Measurements from ENCODE around the gene MCHR1.
"Not testable (repeated sequence)": the region's sequence is repeated elsewhere in the genome, so short reads cannot be mapped to it uniquely, and the experiment has no call there.

The MCHR1 gene

DNA sequence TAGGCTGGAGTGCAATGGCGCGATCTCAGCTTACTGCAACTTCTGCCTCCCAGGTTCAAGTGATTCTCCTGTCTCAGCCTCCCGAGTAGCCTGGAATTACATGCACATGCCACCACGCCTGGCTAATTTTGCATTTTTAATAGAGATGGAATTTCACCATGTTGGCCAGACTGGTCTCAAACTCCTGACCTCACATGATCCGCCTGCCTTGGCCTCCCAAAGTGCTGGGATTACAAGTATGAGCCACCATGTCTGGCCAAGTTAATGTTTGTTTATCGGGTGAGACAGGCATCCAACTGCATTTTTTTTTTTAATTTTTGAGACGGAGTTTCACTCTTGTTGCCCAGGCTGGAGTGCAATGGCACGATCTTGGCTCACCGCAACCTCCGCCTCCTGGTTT, 22.6 kb upstream of the MCHR1 start:
- H3K4me3 ChIP-seq (ENCODE audit: control insufficient read depth in 1 of 7, extremely low read depth in 1 of 7, insufficient read depth in 4 of 7, low read depth in 2 of 7, low read length in 6 of 7); DNase-seq; H3K27ac ChIP-seq (ENCODE audit: insufficient read depth in 1 of 2, low read depth in 1 of 2, low read length in 2 of 2, poor library complexity in 1 of 2, severe bottlenecking in 2 of 2); POLR2A ChIA-PET; H3K9me3 ChIP-seq (ENCODE audit: control extremely low read depth in 1 of 5, control insufficient read depth in 4 of 5, insufficient read depth in 2 of 5, low read depth in 1 of 5, low read length in 4 of 5); H3K27me3 ChIP-seq (replicated peaks in 2 of 5; ENCODE audit: control insufficient read depth in 4 of 5, insufficient read depth in 5 of 5, low read length in 4 of 5); H3K36me3 ChIP-seq (ENCODE audit: control insufficient read depth in 4 of 4, insufficient read depth in 4 of 4, low read length in 3 of 4): not testable (repeated sequence)
- CTCF ChIA-PET, result interaction anchor here (1.1 kb wide), 1 partner anchor 10 kb away, joined by 3 read pairs; no protein-coding TSS in a partner anchor
- H3K4me1 ChIP-seq (ENCODE audit: control extremely low read depth in 1 of 4, control insufficient read depth in 4 of 4, insufficient read depth in 4 of 4, low read length in 3 of 4), result peaks cover 0 to 19% (median 7%) of the 10 kb centered on the region in 4 experiments
- WGBS (ENCODE audit: insufficient coverage), result 96% methylated on average over 6 of the region's 10 CpGs

DNA sequence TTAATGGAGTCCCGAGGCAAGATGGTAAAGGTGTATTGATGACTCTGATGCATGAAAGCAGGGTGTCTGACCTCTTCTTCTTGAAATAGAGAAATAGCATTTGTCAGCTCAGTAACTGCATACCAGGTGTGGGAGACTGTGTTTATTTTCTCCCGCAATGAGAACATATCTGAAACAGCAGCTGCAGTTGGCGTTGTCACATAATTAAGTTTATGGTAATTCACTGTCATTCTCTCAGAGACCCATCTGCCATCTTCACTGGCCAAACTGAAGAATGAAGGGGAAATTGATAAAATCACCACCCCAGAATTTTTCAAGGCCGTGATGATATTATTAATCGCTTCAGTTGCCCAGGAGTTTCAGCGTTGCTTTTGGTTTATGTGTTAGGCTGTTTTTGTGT, 20.1 kb upstream of the MCHR1 start:
- no peak for DNase-seq
- POLR2A ChIA-PET, result no interaction called here
- Histone ChIP-seq H3K27ac (ENCODE audit: insufficient read depth in 1 of 2, low read depth in 1 of 2, low read length in 2 of 2, poor library complexity in 1 of 2, severe bottlenecking in 2 of 2) (no peak overlapping the region), H3K4me3 (ENCODE audit: control insufficient read depth in 1 of 7, extremely low read depth in 1 of 7, insufficient read depth in 4 of 7, low read depth in 2 of 7, low read length in 6 of 7) (no peak overlapping the region), H3K9me3 (ENCODE audit: control extremely low read depth in 1 of 5, control insufficient read depth in 4 of 5, insufficient read depth in 2 of 5, low read depth in 1 of 5, low read length in 4 of 5) (no peaks in the 10 kb centered on the region), H3K4me1 (ENCODE audit: control extremely low read depth in 1 of 4, control insufficient read depth in 4 of 4, insufficient read depth in 4 of 4, low read length in 3 of 4) (peaks cover 0 to 8% (median 3%) of the 10 kb centered on the region in 4 experiments), H3K27me3 (replicated peaks in 2 of 5; ENCODE audit: control insufficient read depth in 4 of 5, insufficient read depth in 5 of 5, low read length in 4 of 5) (no peaks in the 10 kb centered on the region), H3K36me3 (ENCODE audit: control insufficient read depth in 4 of 4, insufficient read depth in 4 of 4, low read length in 3 of 4) (no peaks in the 10 kb centered on the region)
- WGBS (ENCODE audit: insufficient coverage), result 97% methylated on average over 3 of the region's 6 CpGs
- CTCF ChIA-PET, result interaction anchor here (0.6 to 1.2 kb wide), 3 partner anchors 10 to 135 kb away, joined by 3 to 4 read pairs (median 3); no protein-coding TSS in a partner anchor

DNA sequence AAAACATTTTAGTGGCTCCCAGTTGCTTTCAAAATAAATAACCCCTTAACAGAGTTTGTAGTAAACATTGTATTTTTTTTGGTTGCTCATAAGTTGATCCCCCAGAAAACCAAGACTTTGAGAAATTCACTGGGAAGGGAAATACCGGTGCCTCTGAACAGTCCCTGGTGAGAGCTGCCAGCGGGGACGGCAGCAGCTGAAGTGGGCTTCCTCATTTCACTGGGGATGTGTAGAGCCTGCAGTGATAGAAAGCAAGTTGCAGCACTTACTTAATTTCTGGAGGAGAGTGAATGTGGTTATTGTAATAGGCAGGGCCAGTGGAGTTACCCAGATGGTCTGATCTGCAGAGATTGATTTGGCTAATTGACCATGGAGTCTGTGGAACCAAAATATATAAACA, 18.6 kb upstream of the MCHR1 start:
- Histone ChIP-seq H3K9me3 (ENCODE audit: control extremely low read depth in 1 of 5, control insufficient read depth in 4 of 5, insufficient read depth in 2 of 5, low read depth in 1 of 5, low read length in 4 of 5) (no peaks in the 10 kb centered on the region), H3K27me3 (replicated peaks in 2 of 5; ENCODE audit: control insufficient read depth in 4 of 5, insufficient read depth in 5 of 5, low read length in 4 of 5) (no peaks in the 10 kb centered on the region), H3K36me3 (ENCODE audit: control insufficient read depth in 4 of 4, insufficient read depth in 4 of 4, low read length in 3 of 4) (no peaks in the 10 kb centered on the region), H3K27ac (ENCODE audit: insufficient read depth in 1 of 2, low read depth in 1 of 2, low read length in 2 of 2, poor library complexity in 1 of 2, severe bottlenecking in 2 of 2) (no peak overlapping the region), H3K4me1 (ENCODE audit: control extremely low read depth in 1 of 4, control insufficient read depth in 4 of 4, insufficient read depth in 4 of 4, low read length in 3 of 4) (no peaks in the 10 kb centered on the region), H3K4me3 (ENCODE audit: control insufficient read depth in 1 of 7, extremely low read depth in 1 of 7, insufficient read depth in 4 of 7, low read depth in 2 of 7, low read length in 6 of 7) (no peak overlapping the region)
- ChIA-PET CTCF (interaction anchor here (1.1 to 1.2 kb wide), 2 partner anchors 9 to 12 kb away, joined by 3 to 4 read pairs; no protein-coding TSS in a partner anchor), POLR2A (no interaction called here)
- peak in 2 of 3 donors; percentile 24 to 31 for DNase-seq
- 61% methylated on average over 3 of the region's 3 CpGs for WGBS (ENCODE audit: insufficient coverage)

DNA sequence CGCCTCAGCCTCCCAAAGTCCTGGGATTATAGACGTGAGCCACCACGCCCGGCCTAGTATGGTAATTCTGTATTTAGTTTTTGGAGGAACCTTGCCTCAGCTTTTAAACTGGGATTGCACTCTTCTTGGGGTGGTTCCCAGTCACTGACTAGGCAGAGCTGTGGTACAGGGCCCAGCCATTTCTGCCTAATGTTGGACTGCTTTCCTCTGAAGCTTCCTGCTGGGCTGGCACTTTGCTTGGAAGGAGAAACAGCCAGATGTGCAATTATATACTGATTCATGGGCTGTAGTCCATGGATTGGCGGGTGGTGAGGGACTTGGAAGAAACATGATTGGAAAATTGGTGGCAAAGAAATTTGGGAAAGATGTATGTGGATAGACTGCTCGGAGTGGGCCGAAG, 17.6 kb upstream of the MCHR1 start:
- Histone ChIP-seq H3K4me3 (ENCODE audit: control insufficient read depth in 1 of 7, extremely low read depth in 1 of 7, insufficient read depth in 4 of 7, low read depth in 2 of 7, low read length in 6 of 7) (no peak overlapping the region), H3K27ac (ENCODE audit: insufficient read depth in 1 of 2, low read depth in 1 of 2, low read length in 2 of 2, poor library complexity in 1 of 2, severe bottlenecking in 2 of 2) (no peak overlapping the region), H3K27me3 (replicated peaks in 2 of 5; ENCODE audit: control insufficient read depth in 4 of 5, insufficient read depth in 5 of 5, low read length in 4 of 5) (no peaks in the 10 kb centered on the region), H3K36me3 (ENCODE audit: control insufficient read depth in 4 of 4, insufficient read depth in 4 of 4, low read length in 3 of 4) (no peaks in the 10 kb centered on the region), H3K9me3 (ENCODE audit: control extremely low read depth in 1 of 5, control insufficient read depth in 4 of 5, insufficient read depth in 2 of 5, low read depth in 1 of 5, low read length in 4 of 5) (no peaks in the 10 kb centered on the region), H3K4me1 (ENCODE audit: control extremely low read depth in 1 of 4, control insufficient read depth in 4 of 4, insufficient read depth in 4 of 4, low read length in 3 of 4) (no peaks in the 10 kb centered on the region)
- WGBS (ENCODE audit: insufficient coverage), result 83% methylated on average over 6 of the region's 7 CpGs
- ChIA-PET CTCF (interaction anchor here (0.6 kb wide), 1 partner anchor 236 kb away, joined by 3 read pairs; no protein-coding TSS in a partner anchor), POLR2A (no interaction called here)
- no peak for DNase-seq

DNA sequence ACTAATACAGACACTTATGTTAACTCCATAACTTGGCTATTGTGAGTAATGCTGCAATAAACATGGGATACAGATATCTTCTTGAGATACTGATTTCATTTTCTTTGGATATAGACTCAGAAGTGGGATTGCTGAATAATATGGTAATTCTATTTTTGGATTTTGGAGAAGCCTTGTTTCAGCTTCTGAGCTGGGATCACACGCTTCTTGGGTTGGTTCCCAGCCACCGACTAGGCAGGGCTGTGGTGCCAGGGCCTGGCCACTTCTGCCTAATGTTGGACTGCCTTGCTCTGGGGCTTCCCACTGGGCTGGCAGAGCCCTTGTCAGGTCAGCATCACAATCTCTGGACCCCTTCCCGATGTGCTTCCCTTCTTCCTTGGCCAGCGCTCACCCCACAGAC, 14.0 kb upstream of the MCHR1 start:
- Histone ChIP-seq H3K27ac (ENCODE audit: insufficient read depth in 1 of 2, low read depth in 1 of 2, low read length in 2 of 2, poor library complexity in 1 of 2, severe bottlenecking in 2 of 2) (no peak overlapping the region), H3K27me3 (replicated peaks in 2 of 5; ENCODE audit: control insufficient read depth in 4 of 5, insufficient read depth in 5 of 5, low read length in 4 of 5) (no peaks in the 10 kb centered on the region), H3K9me3 (ENCODE audit: control extremely low read depth in 1 of 5, control insufficient read depth in 4 of 5, insufficient read depth in 2 of 5, low read depth in 1 of 5, low read length in 4 of 5) (no peaks in the 10 kb centered on the region), H3K4me3 (ENCODE audit: control insufficient read depth in 1 of 7, extremely low read depth in 1 of 7, insufficient read depth in 4 of 7, low read depth in 2 of 7, low read length in 6 of 7) (no peak overlapping the region), H3K36me3 (ENCODE audit: control insufficient read depth in 4 of 4, insufficient read depth in 4 of 4, low read length in 3 of 4) (no peaks in the 10 kb centered on the region), H3K4me1 (ENCODE audit: control extremely low read depth in 1 of 4, control insufficient read depth in 4 of 4, insufficient read depth in 4 of 4, low read length in 3 of 4) (peaks cover 0 to 5% (median 0%) of the 10 kb centered on the region in 4 experiments)
- POLR2A ChIA-PET, result no interaction called here
- CTCF ChIA-PET, result no interaction called here
- no peak for DNase-seq
- WGBS (ENCODE audit: insufficient coverage), result 94% methylated on average over 2 of the region's 4 CpGs

DNA sequence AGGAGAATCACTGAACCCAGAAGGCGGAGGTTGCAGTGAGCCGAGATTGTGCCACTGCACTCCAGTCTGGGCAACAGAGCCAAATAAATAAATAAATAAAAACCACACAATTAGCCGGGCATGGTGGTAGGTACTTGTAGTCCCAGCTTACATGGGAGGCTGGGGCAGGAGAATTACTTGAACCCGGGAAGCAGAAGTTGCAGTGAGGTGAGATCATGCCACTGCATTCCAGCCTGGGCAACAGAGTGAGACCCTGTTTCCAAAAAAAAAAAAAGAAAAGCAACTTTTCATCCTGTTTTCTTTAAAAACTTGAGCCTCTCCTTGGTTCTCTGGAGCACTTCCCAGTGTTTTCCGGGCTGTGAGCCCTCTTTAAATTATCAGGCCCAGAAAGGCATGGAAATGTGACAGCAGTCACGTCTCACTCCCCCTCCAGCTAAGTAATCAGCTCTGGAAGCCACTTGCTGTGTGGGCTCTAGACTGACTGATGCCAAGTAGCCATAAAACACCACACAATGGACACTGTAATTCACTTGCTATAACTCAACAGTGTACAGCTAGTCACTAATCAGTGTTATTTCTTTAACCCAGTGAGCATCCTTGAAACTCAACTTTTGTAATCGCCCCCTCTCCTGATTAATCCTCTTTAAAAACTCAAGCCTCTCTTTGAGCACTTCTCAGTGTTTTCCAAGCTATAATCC, 13.0 kb upstream of the MCHR1 start:
- H3K9me3 ChIP-seq (ENCODE audit: control extremely low read depth in 1 of 5, control insufficient read depth in 4 of 5, insufficient read depth in 2 of 5, low read depth in 1 of 5, low read length in 4 of 5), result no peaks in the 10 kb centered on the region
- 94% methylated on average over 3 of the region's 7 CpGs for WGBS (ENCODE audit: insufficient coverage)
- no peak overlapping the region for H3K4me3 ChIP-seq (ENCODE audit: control insufficient read depth in 1 of 7, extremely low read depth in 1 of 7, insufficient read depth in 4 of 7, low read depth in 2 of 7, low read length in 6 of 7)
- peaks cover 0 to 5% (median 0%) of the 10 kb centered on the region in 4 experiments for H3K4me1 ChIP-seq (ENCODE audit: control extremely low read depth in 1 of 4, control insufficient read depth in 4 of 4, insufficient read depth in 4 of 4, low read length in 3 of 4)
- no peaks in the 10 kb centered on the region for H3K27me3 ChIP-seq (replicated peaks in 2 of 5; ENCODE audit: control insufficient read depth in 4 of 5, insufficient read depth in 5 of 5, low read length in 4 of 5)
- DNase-seq, result no peak
- ChIA-PET CTCF (interaction anchor here (0.6 kb wide), 1 partner anchor 26 kb away, joined by 3 read pairs; no protein-coding TSS in a partner anchor), POLR2A (no interaction called here)
- H3K27ac ChIP-seq (ENCODE audit: insufficient read depth in 1 of 2, low read depth in 1 of 2, low read length in 2 of 2, poor library complexity in 1 of 2, severe bottlenecking in 2 of 2), result no peak overlapping the region
- no peaks in the 10 kb centered on the region for H3K36me3 ChIP-seq (ENCODE audit: control insufficient read depth in 4 of 4, insufficient read depth in 4 of 4, low read length in 3 of 4)

DNA sequence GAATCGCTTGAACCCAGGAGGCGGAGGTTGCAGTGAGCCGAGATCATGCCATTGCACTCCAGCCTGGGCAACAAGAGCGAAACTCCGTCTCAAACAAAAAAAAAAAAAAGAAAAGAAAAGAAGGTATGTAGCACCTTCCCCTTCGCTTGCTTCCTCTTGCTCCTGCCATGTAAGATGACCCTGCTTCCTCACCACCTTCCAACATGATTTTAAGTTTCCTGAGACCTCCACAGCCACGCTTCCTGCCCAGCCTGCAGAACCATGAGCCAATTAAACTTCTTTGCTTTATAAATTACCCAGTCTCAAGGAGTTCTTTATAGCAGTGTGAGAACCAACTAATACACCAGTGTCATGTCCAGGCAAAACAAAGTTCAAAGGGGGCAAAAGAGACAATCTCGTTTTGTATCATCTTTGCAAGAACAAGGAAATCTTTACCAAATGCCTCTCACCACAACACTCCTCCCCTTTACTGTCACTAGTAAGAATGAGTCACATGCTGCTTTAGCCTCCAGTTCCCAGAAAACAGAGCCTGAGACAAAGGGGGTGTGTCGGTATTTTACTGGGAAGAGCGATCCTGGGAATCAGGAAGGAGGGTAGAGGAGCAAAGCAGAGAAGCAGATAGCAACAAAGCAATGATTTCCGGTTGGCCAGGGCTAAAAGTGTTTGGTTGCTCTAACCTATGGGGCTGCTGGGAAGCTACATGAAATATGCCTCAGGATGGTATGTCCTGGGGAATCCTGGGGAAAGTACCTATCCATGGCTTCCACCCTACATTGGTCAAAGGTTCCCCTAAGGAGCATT, 10.5 kb upstream of the MCHR1 start:
- CTCF ChIA-PET, result interaction anchor here (1.4 kb wide), 1 partner anchor 92 kb away, joined by 5 read pairs; no protein-coding TSS in a partner anchor
- WGBS (ENCODE audit: insufficient coverage), result 83% methylated on average over 5 of the region's 11 CpGs
- Histone ChIP-seq H3K27me3 (replicated peaks in 2 of 5; ENCODE audit: control insufficient read depth in 4 of 5, insufficient read depth in 5 of 5, low read length in 4 of 5) (no peaks in the 10 kb centered on the region), H3K36me3 (ENCODE audit: control insufficient read depth in 4 of 4, insufficient read depth in 4 of 4, low read length in 3 of 4) (no peaks in the 10 kb centered on the region), H3K4me1 (ENCODE audit: control extremely low read depth in 1 of 4, control insufficient read depth in 4 of 4, insufficient read depth in 4 of 4, low read length in 3 of 4) (peaks cover 0 to 5% (median 0%) of the 10 kb centered on the region in 4 experiments), H3K4me3 (ENCODE audit: control insufficient read depth in 1 of 7, extremely low read depth in 1 of 7, insufficient read depth in 4 of 7, low read depth in 2 of 7, low read length in 6 of 7) (no peak overlapping the region), H3K9me3 (ENCODE audit: control extremely low read depth in 1 of 5, control insufficient read depth in 4 of 5, insufficient read depth in 2 of 5, low read depth in 1 of 5, low read length in 4 of 5) (no peaks in the 10 kb centered on the region), H3K27ac (ENCODE audit: insufficient read depth in 1 of 2, low read depth in 1 of 2, low read length in 2 of 2, poor library complexity in 1 of 2, severe bottlenecking in 2 of 2) (no peak overlapping the region)
- POLR2A ChIA-PET, result interaction anchor here (0.6 kb wide), 1 partner anchor 142 kb away, joined by 3 read pairs; no protein-coding TSS in a partner anchor
- no peak for DNase-seq
